ENCODE data around the gene PRDM16.

The PRDM16 gene

GRCh38 chr1:3170561-3171453 lies 101.8 kb downstream of the PRDM16 start:
- DNase-seq: no peak

DNA sequence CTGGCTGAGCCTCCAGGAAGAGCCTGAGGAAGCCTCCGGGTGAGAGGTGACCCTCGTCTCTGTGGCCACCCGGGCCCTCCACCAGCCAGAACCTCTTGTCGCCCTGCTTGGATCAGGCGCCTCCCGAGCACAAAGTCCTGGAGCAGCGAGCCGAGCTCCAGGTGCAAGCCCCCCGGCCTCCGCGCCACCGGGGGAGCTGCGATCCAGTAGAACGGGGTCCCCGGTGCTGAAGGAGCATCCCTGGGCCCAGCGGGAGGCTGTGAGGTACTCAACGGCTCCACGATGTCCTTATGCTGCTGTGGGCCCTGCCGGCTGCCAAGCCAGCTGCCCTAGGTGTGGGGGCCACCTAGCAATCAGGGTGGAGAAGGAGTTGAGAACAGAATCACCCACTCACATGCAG lies 102.8 kb downstream of the PRDM16 start:
- no peak for DNase-seq

- DNase-seq: no peak
Measured at GRCh38 chr1:3172431-3173380, 103.7 kb downstream of the PRDM16 start.

DNA sequence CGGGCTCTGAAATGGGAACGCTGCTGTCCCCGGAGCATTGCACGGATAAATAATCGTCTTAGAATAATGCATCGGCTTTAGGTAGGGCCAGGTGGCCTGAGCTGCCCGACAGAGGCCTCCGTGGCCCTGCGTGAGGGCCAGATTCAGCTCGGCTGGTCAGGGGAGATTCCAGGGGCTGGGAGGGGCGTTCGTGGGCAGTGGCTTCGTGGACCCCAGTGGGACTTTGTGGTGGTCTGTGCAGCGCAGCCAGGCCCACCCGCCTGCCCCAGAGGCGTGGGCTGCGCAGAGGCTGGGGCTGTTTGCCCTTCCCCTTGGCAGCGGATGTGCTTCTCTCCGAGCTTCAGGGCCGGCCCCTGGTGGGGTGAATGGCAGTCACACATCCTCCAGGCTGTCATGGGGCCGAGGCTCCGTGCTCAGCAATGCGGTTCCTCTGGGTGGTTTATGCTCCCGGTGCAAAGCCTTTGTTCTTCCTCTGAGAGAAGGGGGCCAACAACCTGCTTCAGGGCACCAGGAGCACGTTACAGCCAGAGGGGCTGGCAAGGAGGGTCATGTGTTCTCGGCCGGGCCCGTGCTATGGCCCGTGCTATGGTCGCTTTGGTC lies 104.5 kb downstream of the PRDM16 start:
- no peak for DNase-seq

DNA sequence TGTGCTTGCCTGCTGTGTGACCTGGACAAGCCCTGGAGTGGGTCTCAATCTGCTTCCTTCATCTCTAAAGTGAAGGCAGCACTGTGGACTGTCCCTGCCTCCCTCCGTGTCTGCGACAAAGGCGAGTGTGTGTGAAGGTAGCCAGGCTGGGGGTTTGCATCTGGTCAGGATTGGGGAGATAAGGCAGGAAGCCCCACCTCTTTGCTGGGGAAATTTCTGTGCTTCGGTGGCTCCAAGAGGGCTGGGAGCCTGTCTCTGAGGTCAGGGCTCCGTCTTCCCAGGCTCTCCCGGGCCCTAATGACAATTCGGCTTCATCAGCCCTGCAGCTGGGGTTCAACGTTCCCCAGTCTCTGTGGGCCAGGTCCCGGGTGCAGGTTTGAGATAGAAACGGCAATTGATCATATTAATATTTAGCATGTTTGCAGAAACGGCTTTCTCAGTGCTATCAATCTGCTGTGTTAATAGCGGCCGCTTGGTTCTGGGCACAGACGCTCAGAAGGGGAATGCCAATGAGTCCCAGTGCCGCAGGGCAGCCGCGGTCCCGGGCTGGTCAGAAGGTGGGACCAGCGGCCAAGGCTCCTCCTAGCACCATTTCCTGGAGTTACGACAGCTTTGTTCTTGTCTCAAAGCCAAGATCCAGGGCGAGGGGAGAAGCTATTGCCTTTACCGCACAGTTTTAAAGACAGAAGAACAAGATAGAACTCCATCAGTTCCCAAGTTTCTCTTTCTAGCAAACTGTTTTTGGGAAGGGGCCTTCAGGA lies 105.7 kb downstream of the PRDM16 start:
- no peak for DNase-seq

DNA sequence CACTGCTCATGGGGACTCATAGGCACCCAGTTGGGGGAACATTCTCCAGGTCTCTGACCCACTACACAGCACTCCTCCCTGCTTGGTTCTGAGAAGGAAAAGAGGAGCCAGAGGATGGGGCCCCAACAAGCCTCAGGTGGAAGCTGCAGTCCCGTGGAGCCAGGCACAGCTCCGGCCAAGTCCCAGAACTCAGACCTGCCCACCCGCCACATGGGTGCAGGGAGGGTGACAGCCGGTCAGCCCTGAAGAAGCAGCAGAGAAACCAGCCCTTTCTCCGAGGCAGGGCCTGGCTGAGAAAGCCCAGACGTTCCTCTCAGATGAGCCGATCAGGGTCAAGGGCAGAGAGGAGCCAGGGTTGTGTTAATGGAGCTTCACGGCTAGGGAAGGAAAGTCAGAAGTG lies 106.5 kb downstream of the PRDM16 start:
- no peak for DNase-seq

DNA sequence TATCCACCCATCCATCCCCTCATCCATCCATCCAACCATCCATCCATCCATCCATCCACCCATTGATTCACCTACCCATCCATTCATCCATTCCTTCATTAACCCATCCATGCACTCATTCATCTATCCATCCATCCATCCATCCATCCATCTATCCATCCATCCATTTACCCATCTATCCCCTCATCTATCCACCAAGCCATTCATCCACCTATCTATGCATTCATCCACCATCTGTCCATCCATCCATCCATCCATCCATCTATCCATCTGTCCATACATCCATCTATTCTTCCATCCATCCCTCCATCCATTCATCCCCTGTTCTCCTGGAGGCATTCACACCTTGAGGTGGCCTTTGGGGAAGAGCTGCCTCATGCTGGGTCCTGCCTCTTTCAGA lies 107.0 kb downstream of the PRDM16 start:
- no peak for DNase-seq

DNA sequence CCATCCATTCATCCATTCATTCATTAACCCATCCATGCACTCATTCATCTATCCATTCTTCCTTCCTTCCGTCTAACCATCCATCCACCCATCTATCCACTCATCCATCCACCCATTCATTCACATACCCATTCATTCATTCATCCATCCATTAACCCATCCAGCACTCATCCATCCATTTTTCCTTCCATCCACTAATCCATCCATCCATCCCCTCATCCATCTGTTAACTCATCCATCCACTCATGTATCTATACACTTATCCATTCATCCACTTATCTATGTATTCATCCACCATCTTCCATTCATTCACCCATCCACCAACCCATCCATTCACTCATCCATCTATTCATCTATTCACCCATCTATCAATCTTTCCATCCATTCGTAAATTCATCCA lies 107.8 kb downstream of the PRDM16 start:
- DNase-seq: no peak

- no peak for DNase-seq
Measured at GRCh38 chr1:3178279-3178678, 109.3 kb downstream of the PRDM16 start.

GRCh38 chr1:3179471-3179870 lies 110.5 kb downstream of the PRDM16 start:
- no peak for DNase-seq

GRCh38 chr1:3180915-3181314 lies 111.9 kb downstream of the PRDM16 start:
- no peak for DNase-seq

DNA sequence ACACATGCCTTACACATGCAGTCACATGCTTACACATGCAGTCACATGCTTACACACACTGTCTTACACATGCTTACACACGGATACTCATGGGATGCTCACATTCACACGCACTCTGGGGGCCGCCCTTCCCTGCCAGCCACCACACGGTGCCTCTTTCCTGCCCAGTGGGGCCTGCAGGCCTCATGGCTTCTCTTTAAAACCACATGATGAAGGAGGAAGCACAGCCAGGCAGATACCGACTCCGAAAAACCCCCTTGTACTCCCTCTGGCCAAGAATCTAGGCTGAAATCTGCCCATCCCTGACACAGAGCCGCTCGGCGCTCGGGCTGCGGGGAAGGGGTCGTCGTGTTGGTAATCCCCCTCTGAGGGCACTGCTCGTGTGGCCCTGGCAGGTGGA lies 113.0 kb downstream of the PRDM16 start:
- DNase-seq: no peak

- no peak for DNase-seq
Measured at GRCh38 chr1:3183411-3183810, 114.4 kb downstream of the PRDM16 start.

DNA sequence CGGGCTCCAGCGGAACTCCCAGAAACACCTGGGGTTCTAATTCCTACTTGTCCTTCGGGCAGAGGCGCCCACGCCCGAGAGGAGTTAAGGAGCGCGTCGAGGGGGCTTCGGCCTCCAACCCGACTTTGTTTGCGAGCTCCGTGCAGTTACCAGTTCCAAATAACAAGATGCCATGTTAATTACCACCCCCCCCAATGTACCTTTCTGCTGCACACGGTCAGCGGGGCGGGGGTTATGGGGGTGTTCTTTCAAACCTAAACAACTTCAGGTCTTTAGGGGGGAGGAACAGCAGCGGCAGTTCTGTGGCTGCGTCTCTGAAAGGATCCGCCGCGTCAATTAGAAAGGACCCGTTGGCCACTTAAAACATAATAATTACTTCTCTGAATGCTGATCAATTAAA lies 114.8 kb downstream of the PRDM16 start:
- no peak for DNase-seq

DNA sequence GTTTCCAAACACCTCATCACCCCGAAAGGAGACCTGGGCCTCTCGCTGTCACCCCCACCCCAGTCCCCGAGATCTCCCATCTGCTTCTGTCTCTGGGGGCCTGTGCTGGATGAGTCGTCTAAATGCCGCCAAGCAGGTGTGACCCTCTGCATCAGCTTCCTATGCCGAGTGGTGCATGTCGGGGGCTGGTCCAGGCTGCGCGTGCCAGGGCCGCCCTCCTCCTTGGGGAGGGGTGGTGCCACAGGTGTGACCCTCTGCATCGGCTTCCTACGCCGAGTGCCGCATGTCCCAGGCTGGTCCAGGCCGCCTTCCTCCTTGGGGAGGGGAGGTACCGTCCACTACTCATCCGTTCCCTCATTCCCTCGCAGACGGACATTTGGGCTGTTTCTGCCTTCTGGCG lies 115.7 kb downstream of the PRDM16 start:
- no peak for DNase-seq

DNA sequence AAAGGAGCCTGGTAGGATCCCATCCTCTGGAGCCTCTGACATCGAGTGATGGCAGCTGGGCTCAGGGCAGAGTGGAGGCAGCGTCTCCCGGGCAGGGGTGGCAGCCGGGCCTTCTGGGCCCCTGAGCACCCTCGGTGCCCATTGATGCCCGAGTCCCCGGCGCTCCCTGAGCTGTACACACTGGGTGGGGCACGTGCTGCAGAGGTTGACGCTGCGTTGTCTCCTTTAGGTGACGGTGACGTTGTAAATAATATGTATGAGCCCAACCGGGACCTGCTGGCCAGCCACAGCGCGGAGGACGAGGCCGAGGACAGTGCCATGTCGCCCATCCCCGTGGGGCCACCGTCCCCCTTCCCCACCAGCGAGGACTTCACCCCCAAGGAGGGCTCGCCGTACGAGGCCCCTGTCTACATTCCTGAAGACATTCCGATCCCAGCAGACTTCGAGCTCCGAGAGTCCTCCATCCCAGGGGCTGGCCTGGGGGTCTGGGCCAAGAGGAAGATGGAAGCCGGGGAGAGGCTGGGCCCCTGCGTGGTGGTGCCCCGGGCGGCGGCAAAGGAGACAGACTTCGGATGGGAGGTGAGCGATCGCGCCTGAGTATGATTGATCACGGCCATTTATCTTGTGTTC lies 117.0 kb downstream of the PRDM16 start:
- no peak for DNase-seq

- no peak for DNase-seq
Measured at GRCh38 chr1:3186526-3186921, 117.5 kb downstream of the PRDM16 start.

- no peak for DNase-seq
Measured at GRCh38 chr1:3187415-3188149, 118.6 kb downstream of the PRDM16 start.

GRCh38 chr1:3188150-3188971 lies 119.4 kb downstream of the PRDM16 start:
- no peak for DNase-seq

DNA sequence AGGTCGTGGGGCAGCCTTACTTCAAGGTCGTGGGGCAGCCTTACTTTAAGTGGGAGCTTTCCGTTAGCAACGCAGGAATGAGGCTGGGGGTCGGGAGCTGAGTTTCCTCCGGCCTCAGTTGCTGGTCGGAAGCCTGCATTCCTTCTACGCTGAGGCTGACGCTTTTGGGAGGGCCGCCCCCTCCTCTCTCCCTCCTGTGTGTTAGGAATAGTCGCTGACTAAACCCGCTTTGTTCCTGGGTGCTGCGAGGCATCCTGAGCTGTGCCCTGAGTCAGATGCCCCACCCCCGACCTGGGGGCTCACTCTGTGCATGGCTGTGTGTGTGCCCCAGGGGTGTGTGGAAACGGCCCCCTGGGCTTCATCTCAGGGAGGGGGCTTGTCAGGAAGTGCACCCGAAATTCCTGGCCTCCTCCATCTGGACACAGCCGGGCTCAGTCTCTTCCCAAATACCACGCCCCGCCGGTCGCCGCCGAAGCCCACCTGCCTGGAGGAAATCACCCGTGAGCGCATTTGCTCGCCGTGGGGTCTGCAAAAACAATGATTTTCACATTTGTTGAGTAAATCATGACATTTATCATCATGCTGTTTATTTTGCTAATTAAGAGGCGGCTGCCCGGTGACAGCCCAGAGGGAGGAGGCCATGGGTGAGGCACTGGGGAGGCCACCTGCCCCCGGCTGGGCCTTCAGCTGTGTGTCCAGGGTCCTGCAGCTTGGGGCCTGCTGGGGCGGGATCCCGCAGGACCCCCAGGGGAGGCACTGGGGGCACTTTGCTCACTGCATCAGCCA lies 121.4 kb downstream of the PRDM16 start:
- no peak for DNase-seq

Data from GOT3 (cell line).